HEK293 (cell line): ENCODE measurements around the gene C1QL4.

Source experiments
- ATF2 ChIP-seq: fragments of 450-650 bp; formaldehyde crosslinking; IDR thresholded peaks from 2 replicates; pipeline ENCODE4 v1.5.1; 2016; ENCODE audit warnings: missing biosample characterization, missing genetic modification characterization, low read depth
- PRDM4 ChIP-seq: fragments of 450-650 bp; formaldehyde crosslinking; IDR thresholded peaks from 2 replicates; pipeline ENCODE4 v1.5.1; 2017; ENCODE audit warnings: missing biosample characterization, missing genetic modification characterization
- SP3 ChIP-seq: fragments of 450-650 bp; formaldehyde crosslinking; IDR thresholded peaks from 2 replicates; pipeline ENCODE4 v1.5.1; 2016; ENCODE audit warnings: missing biosample characterization, missing genetic modification characterization
- WT1 ChIP-seq: fragments of 450-650 bp; formaldehyde crosslinking; IDR thresholded peaks from 2 replicates; pipeline ENCODE4 v1.5.1; 2016; ENCODE audit warnings: missing biosample characterization, missing genetic modification characterization
- ZNF10 ChIP-seq: fragments of 450-650 bp; formaldehyde crosslinking; IDR thresholded peaks from 2 replicates; pipeline ENCODE4 v1.5.1; 2017; ENCODE audit warnings: missing biosample characterization, missing genetic modification characterization
- ZNF169 ChIP-seq: fragments of 450-650 bp; formaldehyde crosslinking; IDR thresholded peaks from 2 replicates; pipeline ENCODE4 v1.5.1; 2016; ENCODE audit warnings: missing biosample characterization, missing genetic modification characterization
- ZNF23 ChIP-seq: fragments of 450-650 bp; formaldehyde crosslinking; IDR thresholded peaks from 2 replicates; pipeline ENCODE4 v1.5.1; 2016; ENCODE audit warnings: missing biosample characterization, missing genetic modification characterization, borderline replicate concordance
- ZNF24 ChIP-seq: fragments of 450-650 bp; formaldehyde crosslinking; IDR thresholded peaks from 2 replicates; pipeline ENCODE4 v1.5.1; 2016; ENCODE audit warnings: missing biosample characterization, missing genetic modification characterization
- ZNF324 ChIP-seq: fragments of 450-650 bp; formaldehyde crosslinking; IDR thresholded peaks from 2 replicates; pipeline ENCODE4 v1.5.1; 2016; ENCODE audit warnings: missing biosample characterization, missing genetic modification characterization
- ZNF404 ChIP-seq: fragments of 450-650 bp; formaldehyde crosslinking; IDR thresholded peaks from 2 replicates; pipeline ENCODE4 v1.5.1; 2017; ENCODE audit warnings: missing biosample characterization, missing genetic modification characterization
- ZNF423 ChIP-seq: fragments of 450-650 bp; formaldehyde crosslinking; IDR thresholded peaks from 2 replicates; pipeline ENCODE4 v1.5.1; 2016; ENCODE audit warnings: missing biosample characterization, missing genetic modification characterization
- ZNF501 ChIP-seq: fragments of 450-650 bp; formaldehyde crosslinking; IDR thresholded peaks from 2 replicates; pipeline ENCODE4 v1.5.1; 2016; ENCODE audit warnings: missing biosample characterization, missing genetic modification characterization
- ZNF518A ChIP-seq: fragments of 450-650 bp; formaldehyde crosslinking; conservative IDR thresholded peaks from 2 replicates; pipeline ENCODE4 v1.5.1; 2016; ENCODE audit warnings: low read depth, missing biosample characterization, missing genetic modification characterization
- ZNF555 ChIP-seq: fragments of 450-650 bp; formaldehyde crosslinking; conservative IDR thresholded peaks from 2 replicates; pipeline ENCODE4 v1.5.1; 2017; ENCODE audit warnings: missing biosample characterization, mild to moderate bottlenecking, missing genetic modification characterization, inconsistent platforms
- ZNF561 ChIP-seq: fragments of 450-650 bp; IDR thresholded peaks from 2 replicates; pipeline ENCODE4 v1.5.1; 2018; ENCODE audit warnings: missing biosample characterization, missing genetic modification characterization, borderline replicate concordance
- ZNF629 ChIP-seq: fragments of 450-650 bp; formaldehyde crosslinking; IDR thresholded peaks from 2 replicates; pipeline ENCODE4 v1.5.1; 2017; ENCODE audit warnings: missing biosample characterization, missing genetic modification characterization
- ZNF639 ChIP-seq: fragments of 450-650 bp; formaldehyde crosslinking; IDR thresholded peaks from 2 replicates; pipeline ENCODE4 v1.5.1; 2016; ENCODE audit warnings: missing biosample characterization, missing genetic modification characterization
- ZNF76 ChIP-seq: fragments of 450-650 bp; formaldehyde crosslinking; IDR thresholded peaks from 2 replicates; pipeline ENCODE4; 2016; ENCODE audit warnings: low read depth, missing biosample characterization, missing genetic modification characterization, borderline replicate concordance
- TF ChIP-seq, protein P1 (sequence below): fragments of 450-650 bp; formaldehyde crosslinking; IDR thresholded peaks from 2 replicates; pipeline ENCODE4 v1.5.1; 2016; ENCODE audit warnings: missing biosample characterization, missing genetic modification characterization, low read depth
- TF ChIP-seq, protein P2 (sequence below): fragments of 450-650 bp; formaldehyde crosslinking; IDR thresholded peaks from 2 replicates; pipeline ENCODE4 v1.5.1; 2016; ENCODE audit warnings: missing biosample characterization, missing genetic modification characterization

Gene C1QL4

GRCh38 chr12:49345825-49346658 lies 9.1 kb upstream of the C1QL4 start (continued):
- TF ChIP-seq PRDM4 (tag by site-specific recombination) (no peak), ATF2 (no peak), ZNF24 (no peak), ZNF423 (tag by site-specific recombination) (no peak), ZNF169 (tag by site-specific recombination) (no peak), ZNF324 (tag by site-specific recombination) (0 out of 2 replicates have a peak, but pooled peaks have one; percentile 16), ZNF404 (tag by site-specific recombination) (no peak), ZNF518A (no peak), ZNF76 (tag by site-specific recombination) (no peak), ZNF639 (tag by site-specific recombination) (no peak), WT1 (0 out of 2 replicates have a peak, but pooled peaks have one; percentile 33), ZNF10 (tag by site-specific recombination) (no peak), ZNF555 (tag by site-specific recombination) (no peak), SP3 (peak; percentile 50), ZNF23 (tag by site-specific recombination) (no peak), ZNF629 (tag by site-specific recombination) (no peak), ZNF501 (tag by site-specific recombination) (no peak), ZNF561 (no peak)
- TF ChIP-seq, protein P1, sequence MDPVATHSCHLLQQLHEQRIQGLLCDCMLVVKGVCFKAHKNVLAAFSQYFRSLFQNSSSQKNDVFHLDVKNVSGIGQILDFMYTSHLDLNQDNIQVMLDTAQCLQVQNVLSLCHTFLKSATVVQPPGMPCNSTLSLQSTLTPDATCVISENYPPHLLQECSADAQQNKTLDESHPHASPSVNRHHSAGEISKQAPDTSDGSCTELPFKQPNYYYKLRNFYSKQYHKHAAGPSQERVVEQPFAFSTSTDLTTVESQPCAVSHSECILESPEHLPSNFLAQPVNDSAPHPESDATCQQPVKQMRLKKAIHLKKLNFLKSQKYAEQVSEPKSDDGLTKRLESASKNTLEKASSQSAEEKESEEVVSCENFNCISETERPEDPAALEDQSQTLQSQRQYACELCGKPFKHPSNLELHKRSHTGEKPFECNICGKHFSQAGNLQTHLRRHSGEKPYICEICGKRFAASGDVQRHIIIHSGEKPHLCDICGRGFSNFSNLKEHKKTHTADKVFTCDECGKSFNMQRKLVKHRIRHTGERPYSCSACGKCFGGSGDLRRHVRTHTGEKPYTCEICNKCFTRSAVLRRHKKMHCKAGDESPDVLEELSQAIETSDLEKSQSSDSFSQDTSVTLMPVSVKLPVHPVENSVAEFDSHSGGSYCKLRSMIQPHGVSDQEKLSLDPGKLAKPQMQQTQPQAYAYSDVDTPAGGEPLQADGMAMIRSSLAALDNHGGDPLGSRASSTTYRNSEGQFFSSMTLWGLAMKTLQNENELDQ = no peak
- TF ChIP-seq, protein P2, sequence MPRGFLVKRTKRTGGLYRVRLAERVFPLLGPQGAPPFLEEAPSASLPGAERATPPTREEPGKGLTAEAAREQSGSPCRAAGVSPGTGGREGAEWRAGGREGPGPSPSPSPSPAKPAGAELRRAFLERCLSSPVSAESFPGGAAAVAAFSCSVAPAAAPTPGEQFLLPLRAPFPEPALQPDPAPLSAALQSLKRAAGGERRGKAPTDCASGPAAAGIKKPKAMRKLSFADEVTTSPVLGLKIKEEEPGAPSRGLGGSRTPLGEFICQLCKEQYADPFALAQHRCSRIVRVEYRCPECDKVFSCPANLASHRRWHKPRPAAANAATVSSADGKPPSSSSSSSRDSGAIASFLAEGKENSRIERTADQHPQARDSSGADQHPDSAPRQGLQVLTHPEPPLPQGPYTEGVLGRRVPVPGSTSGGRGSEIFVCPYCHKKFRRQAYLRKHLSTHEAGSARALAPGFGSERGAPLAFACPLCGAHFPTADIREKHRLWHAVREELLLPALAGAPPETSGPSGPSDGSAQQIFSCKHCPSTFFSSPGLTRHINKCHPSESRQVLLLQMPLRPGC (tag by site-specific recombination) = no peak
